Measurements from ENCODE around the gene SLC9A7. TPM values are rescaled to one million over a fixed set of nuclear protein-coding genes. Genes with fewer than 3 reads are reported as not detected.

Gene SLC9A7
- total RNA-seq, 1 donor from 2014 or later = 26.2 TPM

DNA sequence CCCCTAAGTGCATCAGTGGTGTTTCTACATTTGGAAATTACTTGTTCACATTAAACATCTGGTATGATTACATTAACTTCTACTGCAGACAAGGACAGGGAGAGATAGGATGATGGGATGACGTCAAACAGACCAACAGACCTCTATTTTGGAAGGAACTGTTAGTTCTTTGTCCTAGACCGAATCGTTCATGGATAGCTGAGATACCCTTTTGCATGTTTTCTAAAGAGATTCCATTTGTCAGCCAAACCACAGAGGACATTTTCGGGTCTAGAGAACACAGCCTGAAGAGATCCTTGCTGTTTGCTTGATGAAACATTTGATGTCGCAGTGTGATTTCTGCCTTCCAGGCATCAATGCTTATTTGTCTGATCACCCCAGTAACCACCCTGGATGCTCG is 157.6 kb downstream of the SLC9A7 start:
- no peak for DNase-seq

GRCh38 chrX:46599051-46599560 is 159.8 kb downstream of the SLC9A7 start:
- DNase-seq = no peak

GRCh38 chrX:46597771-46598170 is 161.1 kb downstream of the SLC9A7 start:
- DNase-seq = no peak

GRCh38 chrX:46597208-46597607 is 161.7 kb downstream of the SLC9A7 start:
- no peak for DNase-seq

GRCh38 chrX:46595084-46595483 is 163.8 kb downstream of the SLC9A7 start:
- no peak for DNase-seq

DNA sequence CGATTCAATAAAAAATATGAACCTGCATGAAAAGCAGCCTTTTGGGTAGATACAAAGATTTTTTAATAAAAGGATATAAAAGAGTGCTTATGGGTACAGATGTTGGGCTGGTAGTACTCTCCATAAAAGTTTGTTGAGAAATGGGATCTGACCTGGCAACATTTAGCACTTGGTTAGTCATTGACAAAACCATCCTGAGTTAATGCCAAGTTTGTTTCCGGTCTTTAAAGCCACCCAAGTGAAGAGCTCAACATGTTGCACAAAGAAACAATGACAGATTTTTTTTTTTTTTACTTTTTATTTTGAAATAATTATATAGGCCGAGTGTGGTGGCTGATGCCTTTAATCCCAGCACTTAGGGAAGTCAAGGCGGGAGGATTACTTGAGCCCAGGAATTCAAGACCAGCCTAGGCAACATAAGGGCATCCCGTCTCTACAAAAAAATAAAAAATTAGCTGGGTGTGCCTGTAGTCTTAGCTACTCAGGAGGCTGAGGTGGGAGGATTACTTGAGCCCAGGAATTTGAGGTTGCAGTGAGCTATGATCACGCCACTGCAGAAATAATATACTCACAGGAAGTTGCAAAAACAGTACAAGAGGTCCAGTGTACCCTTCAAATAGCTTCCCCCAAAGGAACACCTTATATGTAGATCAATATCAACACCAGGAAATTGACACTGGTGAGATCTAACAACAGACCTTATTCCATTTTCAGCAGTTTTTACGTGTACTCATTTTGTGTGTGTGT is 168.8 kb downstream of the SLC9A7 start:
- DNase-seq = no peak

DNA sequence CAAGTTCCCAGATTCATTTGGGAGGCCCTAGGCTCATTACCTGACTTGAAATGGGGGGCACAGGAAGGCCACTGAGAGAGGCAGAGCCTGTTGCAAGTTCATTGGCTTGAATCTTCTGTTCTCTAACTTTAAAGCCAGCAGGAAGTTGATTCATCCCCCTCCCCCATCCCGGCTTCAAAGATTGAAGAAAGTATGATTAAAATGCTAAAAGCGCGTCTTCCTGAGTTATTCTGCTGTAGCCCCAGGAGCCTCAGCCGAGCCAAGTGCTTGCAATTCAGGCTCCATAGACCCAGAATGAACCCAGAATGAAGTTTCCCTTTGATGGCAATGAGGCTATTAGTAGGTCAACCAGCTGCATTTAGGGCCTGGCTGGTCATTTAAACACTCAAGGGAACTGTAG is 170.7 kb downstream of the SLC9A7 start:
- no peak for DNase-seq

DNA sequence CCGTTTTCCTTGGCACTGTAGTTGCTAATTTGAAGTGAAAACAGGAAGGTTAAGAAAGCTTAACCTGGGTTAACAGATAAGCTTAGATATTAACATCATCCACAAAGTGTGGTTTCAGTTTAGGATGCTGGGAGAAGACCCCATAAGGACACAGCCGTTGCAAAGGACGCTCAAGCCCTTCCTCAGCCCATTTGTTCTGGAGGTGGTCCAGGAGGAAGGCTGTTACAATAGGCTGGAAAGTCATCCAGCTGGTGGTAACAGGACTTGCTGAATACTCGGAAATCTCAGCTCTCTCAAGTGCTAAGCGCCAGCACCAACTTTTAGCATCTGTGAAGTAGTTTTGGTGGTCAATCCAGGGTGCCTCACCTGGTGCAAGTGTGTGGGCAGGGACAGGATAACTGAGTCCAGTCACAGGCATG is 171.2 kb downstream of the SLC9A7 start:
- DNase-seq = no peak

DNA sequence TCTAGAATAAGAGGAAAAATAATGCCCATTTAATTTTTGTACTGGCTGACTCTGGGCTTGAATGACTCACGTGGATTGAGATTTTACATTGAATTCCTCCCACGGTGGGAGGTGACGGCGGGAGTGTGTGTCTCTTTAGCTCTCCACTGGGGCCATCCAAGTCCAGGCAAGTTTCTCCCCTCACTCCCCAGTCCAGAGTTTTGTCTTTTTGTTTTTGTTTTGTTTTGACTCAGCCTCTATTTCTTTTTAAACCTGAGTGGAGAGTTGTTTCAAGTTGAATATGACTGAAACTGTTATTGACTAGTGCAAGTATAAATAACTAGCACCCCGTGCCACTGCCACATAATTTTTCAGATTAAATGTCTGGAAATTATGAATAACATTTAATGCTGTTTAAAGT is 171.8 kb downstream of the SLC9A7 start:
- DNase-seq = no peak

DNA sequence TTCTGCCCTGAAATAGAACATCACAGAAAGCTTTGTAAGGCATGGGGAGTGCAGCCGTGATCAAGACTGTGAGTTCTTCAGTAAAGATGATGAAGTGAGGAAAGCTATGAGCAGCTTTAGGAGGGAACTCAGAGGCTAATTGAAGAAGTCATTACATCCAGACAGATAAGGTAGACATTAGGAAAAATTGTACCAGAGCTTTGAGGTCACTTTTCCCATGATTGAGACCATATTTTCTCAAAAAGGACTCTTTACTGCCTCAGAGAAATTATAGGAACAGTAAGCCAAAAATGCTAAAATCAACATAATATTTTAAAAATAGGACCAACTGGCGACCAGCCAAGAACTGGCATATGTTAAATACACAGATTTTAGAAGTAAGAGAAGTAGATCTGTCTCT is 174.2 kb downstream of the SLC9A7 start:
- DNase-seq = no peak

GRCh38 chrX:46582966-46583365 is 176.0 kb downstream of the SLC9A7 start:
- DNase-seq = no peak

DNA sequence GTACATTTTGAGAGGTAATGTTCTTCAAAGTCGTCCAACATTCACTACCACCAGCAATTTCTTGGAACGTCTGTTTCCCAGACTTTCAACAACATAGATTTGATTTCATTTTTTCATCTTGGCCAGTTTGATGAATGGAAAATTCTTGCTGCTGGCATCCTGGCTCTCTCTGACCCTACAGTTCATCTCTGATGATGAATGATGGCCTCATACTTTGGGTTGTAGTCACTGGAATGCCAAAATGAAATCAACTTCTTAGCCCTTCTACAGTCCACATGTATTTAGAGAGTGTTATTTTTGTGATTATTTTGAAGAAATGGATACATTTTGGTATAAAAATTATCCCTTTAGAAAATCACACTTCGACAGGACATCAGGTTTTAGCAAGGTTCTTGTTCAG is 176.6 kb downstream of the SLC9A7 start:
- DNase-seq = no peak

DNA sequence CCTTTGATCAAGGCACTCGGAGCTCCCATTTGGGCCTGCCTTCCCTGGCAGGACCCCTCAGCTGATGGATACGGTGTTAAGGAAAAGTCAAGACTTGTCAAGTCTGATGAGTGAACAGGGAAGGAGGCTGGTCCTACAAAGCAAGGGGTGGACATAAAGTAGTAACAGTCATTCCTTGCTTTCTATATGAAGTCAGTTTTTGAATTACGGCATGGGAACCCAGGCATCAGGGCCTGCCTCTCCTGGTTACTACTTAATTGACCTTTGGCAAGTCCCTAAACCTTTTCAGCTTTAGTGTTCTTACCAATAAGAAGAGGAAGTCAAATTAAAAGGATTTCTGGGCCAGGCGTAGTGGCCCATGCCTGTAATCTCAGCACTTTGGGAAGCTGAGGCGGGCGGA is 178.3 kb downstream of the SLC9A7 start:
- no peak for DNase-seq

- no peak for DNase-seq
These were observed 179.7 kb downstream of the SLC9A7 start for GRCh38 chrX:46579250-46579649.

GRCh38 chrX:46577221-46578005 is 181.5 kb downstream of the SLC9A7 start:
- no peak for DNase-seq

DNA sequence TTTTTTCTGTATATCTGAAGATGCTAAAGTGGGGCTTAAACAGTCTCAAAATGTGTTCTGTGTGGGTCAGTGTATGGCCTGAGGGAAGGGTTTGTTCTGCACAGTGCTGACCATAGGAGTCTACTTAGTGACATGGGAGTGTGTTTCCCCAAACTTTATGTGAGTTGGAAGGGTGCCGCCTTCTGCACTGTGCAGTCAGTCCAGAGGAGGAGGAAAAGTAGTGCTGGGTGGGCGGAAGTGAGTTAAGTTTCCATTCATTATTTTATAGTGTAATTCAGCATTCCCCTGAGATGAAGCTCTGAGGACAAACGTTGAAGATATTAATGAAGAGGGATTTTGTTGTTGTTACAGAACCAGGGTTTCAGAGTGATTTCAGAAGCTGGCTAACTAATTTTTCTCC is 182.5 kb downstream of the SLC9A7 start:
- no peak for DNase-seq

DNA sequence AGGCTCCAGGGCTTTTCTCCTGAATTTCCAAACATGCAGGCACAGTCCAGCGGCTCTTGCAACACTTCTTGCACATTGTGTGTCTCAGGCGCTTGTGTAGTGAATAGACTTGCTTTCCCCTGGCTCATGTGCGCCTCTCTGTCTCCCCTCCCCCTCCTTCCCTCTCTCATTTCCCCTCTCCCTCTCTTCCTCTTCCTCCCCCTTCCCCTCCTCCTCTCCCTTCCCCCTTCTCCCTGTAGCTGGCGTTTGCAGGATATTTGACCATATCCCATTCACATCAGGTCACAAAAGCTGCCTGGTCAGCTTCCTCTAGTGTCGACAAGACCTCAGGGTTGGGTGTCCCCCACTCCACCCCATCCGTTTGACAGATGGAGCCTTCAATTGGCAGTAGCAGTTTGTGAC is 182.9 kb downstream of the SLC9A7 start:
- DNase-seq = no peak

DNA sequence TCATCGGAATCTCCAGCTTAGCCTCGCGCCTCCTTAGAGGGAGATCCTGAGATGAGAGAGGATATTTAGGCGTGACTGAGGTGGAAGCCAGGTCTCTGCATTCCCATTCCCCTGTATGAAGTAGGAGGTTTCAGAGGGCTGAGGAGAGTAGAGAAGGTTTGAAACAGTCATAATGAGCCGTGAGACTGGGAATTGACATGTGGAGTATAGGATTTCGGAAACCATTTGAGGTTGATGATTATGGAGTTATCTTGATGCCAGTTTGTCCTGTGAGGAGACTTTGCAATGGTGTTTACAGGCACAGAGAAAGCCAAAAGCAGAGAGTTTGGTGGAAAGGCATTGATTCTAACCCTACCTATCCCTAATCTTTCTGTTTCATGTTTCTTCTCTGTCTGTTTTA is 183.3 kb downstream of the SLC9A7 start:
- DNase-seq = no peak

DNA sequence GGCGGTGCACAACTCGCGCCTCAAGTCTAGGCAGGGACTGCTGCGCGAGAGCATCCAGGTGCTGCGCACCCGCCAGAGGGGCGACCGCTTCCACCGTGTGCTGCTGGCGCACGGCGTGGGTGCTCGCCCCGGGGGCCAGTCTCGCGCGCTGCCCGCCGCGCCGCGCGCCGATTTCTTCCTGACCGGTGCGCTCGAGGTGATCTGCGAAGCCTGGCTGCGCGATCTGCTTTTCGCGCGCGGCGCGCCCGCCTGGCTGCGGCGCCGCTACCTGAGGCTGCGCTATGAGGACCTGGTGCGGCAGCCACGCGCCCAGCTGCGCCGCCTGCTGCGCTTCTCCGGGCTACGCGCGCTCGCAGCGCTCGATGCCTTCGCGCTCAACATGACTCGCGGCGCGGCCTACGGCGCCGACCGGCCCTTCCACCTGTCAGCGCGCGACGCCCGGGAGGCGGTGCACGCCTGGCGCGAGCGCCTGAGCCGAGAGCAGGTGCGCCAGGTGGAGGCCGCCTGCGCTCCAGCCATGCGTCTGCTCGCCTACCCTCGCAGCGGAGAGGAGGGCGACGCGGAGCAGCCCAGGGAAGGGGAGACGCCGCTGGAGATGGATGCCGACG is 184.0 kb downstream of the SLC9A7 start:
- no peak for DNase-seq

GRCh38 chrX:46573892-46574773 is 184.8 kb downstream of the SLC9A7 start:
- no peak for DNase-seq

- no peak for DNase-seq
These were observed 185.5 kb downstream of the SLC9A7 start, which contains the start of gene CHST7 for GRCh38 chrX:46573331-46573891. Gene CHST7, plus strand, starts transcription at chrX:46573765. Its CDS starts 167 bp downstream, at chrX:46573932.

Measured in occipital lobe (tissue), 2 donors.